CD1c-positive myeloid dendritic cell (primary cell): Measurements from ENCODE around the gene FAM53B.
"Not testable (repeated sequence)": the region's sequence is repeated elsewhere in the genome, so short reads cannot be mapped to it uniquely, and the experiment has no call there.

Experiments
- DNase-seq: peaks from one replicate; pipeline ENCODE4 v3.0.0-alpha.2; 2016; ENCODE audit errors: extremely low spot score

The FAM53B gene

GRCh38 chr10:124611738-124612137 lies 132.4 kb downstream of the FAM53B start:
- peak; percentile 79 for DNase-seq

- not testable (repeated sequence) for DNase-seq
These were observed 133.3 kb downstream of the FAM53B start for GRCh38 chr10:124610851-124611250.

- DNase-seq: not testable (repeated sequence)
These were observed 134.0 kb downstream of the FAM53B start for GRCh38 chr10:124610186-124610585.

- DNase-seq: no peak
These were observed 134.5 kb downstream of the FAM53B start for GRCh38 chr10:124609698-124610097.

GRCh38 chr10:124608093-124608721 lies 136.0 kb downstream of the FAM53B start:
- DNase-seq: no peak

GRCh38 chr10:124607693-124608092 lies 136.5 kb downstream of the FAM53B start:
- DNase-seq: no peak

GRCh38 chr10:124606822-124607221 lies 137.4 kb downstream of the FAM53B start:
- no peak for DNase-seq

GRCh38 chr10:124605856-124606812 lies 138.0 kb downstream of the FAM53B start:
- no peak for DNase-seq

GRCh38 chr10:124605481-124605855 lies 138.7 kb downstream of the FAM53B start:
- DNase-seq: no peak

- no peak for DNase-seq
These were observed 139.2 kb downstream of the FAM53B start for GRCh38 chr10:124605001-124605370.

GRCh38 chr10:124604214-124605000 lies 139.8 kb downstream of the FAM53B start:
- no peak for DNase-seq

GRCh38 chr10:124603376-124604213 lies 140.6 kb downstream of the FAM53B start:
- DNase-seq: no peak

GRCh38 chr10:124602646-124603365 lies 141.4 kb downstream of the FAM53B start:
- DNase-seq: no peak

GRCh38 chr10:124602121-124602561 lies 142.0 kb downstream of the FAM53B start:
- no peak for DNase-seq

GRCh38 chr10:124601431-124602120 lies 142.6 kb downstream of the FAM53B start:
- DNase-seq: no peak

- no peak for DNase-seq
These were observed 143.2 kb downstream of the FAM53B start for GRCh38 chr10:124601016-124601415.

- no peak for DNase-seq
These were observed 143.9 kb downstream of the FAM53B start for GRCh38 chr10:124600051-124600880.

GRCh38 chr10:124599588-124600050 lies 144.6 kb downstream of the FAM53B start:
- no peak for DNase-seq
